DND-41 (cell line): ENCODE measurements around the gene MRPS33.

ENCODE experiments used
- CTCF ChIP-seq: IDR thresholded peaks from 2 replicates; pipeline ENCODE4 v1.5.1; 2012; ENCODE audit warnings: borderline replicate concordance, low read length, moderate library complexity, mild to moderate bottlenecking; ENCODE audit not compliant: poor library complexity, severe bottlenecking; ENCODE audit errors: extremely low read depth
- EZH2 ChIP-seq: IDR thresholded peaks from 3 replicates; pipeline ENCODE4 v1.6.1; 2012; ENCODE audit warnings: borderline replicate concordance, low read depth, mild to moderate bottlenecking, moderate library complexity, low read length, inconsistent platforms; ENCODE audit not compliant: severe bottlenecking

GRCh38 chr7:141013345-141013715, 1.4 kb downstream of the MRPS33 start:
- TF ChIP-seq CTCF (no peak), EZH2 (no peak)
